G401 (cell line): ENCODE data around the gene TP53I3. TPM values are rescaled to one million over a fixed set of nuclear protein-coding genes. Genes with fewer than 3 reads are reported as not detected.
"Not testable (repeated sequence)": the region's sequence is repeated elsewhere in the genome, so short reads cannot be mapped to it uniquely, and the experiment has no call there.

Experiments used
- DNase-seq: peaks from one replicate; pipeline ENCODE4 v3.0.0-alpha.2; 2015; ENCODE audit warnings: low spot score
- in situ Hi-C: cut with HindIII; loops from 2 replicates; pipeline ENCODE4 v1.10.0; 2016; ENCODE audit warnings: low sequenced_read_pairs, mixed read lengths
- total RNA-seq: library from RNA; depleted of rRNA; stranded (reverse); fragments of >200 nt; shearing (Covaris generic); gene quantifications from 2 replicates; pipeline ENCODE4 v1.2.3, GENCODE V29; 2014; rRNA removed

The TP53I3 gene, protein sequence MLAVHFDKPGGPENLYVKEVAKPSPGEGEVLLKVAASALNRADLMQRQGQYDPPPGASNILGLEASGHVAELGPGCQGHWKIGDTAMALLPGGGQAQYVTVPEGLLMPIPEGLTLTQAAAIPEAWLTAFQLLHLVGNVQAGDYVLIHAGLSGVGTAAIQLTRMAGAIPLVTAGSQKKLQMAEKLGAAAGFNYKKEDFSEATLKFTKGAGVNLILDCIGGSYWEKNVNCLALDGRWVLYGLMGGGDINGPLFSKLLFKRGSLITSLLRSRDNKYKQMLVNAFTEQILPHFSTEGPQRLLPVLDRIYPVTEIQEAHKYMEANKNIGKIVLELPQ
- 47.6 and 66.0 TPM in 2 replicates for total RNA-seq

DNA sequence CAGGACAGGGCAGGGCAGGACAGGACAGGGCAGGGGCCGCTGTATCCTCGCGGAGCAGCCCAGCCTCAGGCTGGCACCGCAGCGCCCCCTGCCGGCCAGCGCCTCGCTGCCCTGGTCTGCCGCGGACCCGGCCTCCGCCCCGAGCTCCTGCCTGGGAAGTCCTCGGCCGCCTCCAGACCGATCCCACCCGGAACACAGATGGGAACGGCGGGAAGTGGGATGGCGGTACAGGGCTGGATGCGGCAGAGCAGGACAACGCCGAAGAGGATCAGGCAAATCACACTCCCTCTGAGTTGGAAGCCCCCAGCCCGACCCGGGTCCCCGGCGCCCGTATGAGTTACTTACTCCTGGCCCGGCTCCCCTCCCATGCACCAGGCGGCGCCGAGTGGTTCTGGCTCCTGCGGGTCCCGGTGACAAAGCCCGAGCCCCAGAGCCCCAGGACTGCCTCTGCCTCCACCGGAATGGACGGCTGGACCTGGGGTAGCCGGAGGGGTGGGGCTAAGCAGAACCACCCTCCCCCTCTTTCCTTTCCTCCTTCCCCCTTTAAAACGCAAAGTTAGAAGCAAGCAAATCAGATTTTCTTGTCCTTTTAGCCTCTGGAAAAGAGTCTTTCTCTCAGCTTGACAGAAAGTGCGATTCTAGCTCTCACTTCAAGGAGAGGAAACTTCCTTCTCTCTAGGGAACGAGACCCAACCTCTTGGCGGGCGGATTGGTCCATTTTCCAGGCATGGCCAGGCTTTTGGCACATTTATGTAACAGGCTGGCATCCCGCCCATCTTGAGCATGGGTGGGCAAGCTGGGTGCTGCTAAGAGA is at the start of gene TP53I3:
Gene TP53I3, minus strand, starts transcription at position 449 of the 814 bp plus-strand sequence. CDS start 508 bp downstream, outside the sequence.
- peak; percentile 77 for DNase-seq
- in situ Hi-C loops = no loop called here

DNA sequence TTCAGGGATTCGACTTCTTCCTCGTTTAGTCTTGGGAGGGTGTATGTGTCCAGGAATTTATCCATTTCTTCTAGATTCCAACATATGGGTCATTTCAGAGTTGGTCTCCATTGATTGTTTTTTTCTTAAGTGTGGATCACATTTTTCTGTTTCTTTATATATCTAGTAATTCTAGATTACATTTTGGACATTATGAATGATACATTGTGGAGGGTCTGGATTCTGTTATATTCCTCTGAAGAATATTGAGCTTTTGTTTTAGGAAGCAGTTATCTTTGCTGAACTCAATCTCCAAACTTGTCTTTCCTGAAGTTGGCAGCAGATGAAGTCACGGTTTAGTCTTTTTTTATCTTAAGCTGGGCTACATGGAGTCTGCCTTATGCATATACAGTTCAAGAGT is 47.9 kb upstream of the TP53I3 start:
- DNase-seq = no peak
- in situ Hi-C loops = no loop called here

DNA sequence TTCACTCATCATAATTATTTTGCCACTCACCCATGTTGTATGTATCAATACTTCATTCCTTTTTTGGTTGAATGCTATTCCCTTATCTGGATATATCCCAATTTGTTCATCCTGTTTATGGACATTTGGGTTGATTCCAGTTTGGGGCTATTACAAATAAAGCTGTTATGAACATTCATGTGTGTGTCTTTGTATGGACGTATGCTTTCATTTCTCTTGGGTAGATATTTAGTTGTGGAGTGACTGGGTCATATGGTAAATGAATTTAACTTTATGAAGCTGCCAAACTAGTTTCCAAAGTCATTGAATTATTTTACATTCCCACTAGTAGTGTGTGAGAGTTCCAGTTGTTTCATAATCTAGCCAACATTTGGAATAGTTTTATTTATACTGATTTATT is 41.3 kb upstream of the TP53I3 start:
- DNase-seq = no peak
- in situ Hi-C loops = no loop called here

DNA sequence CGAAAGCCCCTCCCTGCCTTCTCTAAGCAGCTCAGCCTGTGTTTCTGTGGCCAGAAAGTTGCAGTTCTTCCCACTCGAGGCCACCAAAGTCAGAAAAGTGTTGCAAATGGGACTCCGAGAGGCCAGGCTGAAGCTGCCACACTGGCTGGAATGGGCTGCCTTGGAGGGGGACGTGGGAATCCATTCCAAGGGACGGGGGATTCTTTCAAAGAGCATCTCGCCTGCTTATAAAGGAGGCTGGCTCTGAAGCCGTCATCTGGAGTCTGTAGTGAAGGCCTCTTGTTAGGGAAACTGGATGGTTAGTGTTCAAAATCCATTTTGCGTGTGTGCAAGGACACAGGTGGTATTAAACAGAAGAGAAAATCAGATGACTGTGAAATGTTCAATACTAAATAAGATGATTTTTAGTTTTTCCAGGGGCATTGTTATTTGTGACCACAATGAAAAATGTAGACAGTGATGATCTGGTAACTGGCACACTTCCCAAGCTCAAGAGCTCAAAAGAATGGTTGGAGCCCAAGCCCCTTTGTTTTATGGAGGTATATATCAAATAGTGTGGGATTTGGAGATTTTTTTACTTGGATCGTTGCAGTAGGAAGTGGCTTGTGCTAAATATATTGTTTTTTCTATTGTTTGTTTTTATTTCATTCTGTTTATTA is 39.4 kb upstream of the TP53I3 start:
- in situ Hi-C loops = no loop called here
- peak; percentile 65 for DNase-seq

DNA sequence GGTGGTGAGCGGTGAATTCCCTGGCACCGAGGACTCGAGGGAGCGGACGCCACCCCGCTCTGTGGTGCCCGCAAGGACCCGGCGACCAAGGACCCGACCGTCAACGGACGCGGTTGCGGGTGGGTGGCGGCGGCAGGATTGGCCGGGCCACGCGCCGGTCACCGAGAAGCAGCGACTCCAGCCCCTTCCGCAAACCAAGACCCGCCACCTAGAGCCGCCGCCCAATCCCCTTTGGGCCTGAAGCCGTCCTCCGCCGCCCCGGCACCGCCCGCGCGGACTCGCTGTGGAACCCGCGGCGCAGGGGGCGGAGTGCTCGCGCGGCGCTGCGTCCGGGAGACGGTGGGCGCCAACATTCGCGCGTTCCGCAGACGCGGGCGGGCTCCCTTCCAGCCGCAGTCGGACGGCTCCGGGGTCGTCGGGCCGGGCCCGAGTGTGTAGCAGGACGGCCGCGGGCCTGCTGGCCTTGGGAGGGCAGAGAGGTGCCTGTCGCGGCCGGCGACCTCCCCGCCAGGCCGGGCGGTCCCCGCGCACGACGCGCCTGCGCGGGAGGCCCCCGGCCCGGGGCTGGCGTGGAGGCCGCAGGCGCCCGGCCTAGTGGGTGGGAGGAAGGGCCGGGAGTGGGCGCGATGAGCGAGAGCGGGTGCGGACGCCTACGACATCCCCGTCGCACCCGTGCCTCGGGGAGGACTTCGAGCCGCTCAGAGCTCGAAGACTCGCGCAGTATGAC is 38.7 kb upstream of the TP53I3 start, which contains the start of the genes FAM228B and PFN4:
Gene FAM228B, plus strand, starts transcription at position 275 of the 727 bp plus-strand sequence. CDS start 893 bp downstream, outside the sequence.
Gene PFN4, minus strand, starts transcription at position 140 of the 727 bp plus-strand sequence. CDS start 799 bp downstream, outside the sequence.
- peak; percentile 88 for DNase-seq

DNA sequence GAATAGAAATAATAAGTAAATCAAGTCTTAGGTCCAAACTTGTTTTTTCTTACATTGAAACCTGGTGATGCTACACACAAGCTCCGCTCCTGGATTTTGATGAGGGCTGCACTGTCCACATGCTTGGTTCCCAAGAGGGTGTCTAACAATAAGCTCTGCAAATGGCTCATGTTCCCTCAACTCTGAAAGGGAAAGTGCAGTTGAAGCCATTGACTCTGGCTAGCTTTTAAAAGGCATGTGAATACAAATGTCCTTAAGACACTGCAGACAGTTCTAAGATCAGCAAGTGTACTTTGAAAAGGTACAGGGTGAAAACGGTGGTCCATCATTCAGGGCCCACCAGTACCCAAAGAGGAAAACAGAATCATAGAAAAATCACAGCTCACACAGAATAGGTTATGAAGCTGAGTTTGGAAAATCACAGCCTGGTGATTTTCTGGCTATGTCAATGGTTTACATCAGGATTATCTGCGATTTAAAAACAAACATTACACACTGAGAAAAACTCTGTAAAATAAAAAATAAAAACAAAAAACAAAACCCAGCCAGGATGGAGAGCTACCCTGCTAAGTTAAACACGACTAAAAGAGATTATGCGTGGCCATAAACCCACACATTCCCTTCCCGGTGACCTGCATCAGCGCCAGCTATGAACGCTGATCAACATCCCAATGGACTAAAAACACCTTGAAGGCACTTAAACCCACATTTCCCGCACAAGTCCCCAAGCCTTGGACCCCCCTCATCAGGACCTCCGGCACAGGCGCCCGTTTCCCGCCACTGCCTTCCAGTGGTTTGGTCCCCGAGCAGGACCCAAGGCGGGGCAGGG is 37.9 kb upstream of the TP53I3 start:
- DNase-seq = peak; percentile 47

More for the DNA sequence above, 38.7 kb upstream of the TP53I3 start, which contains the start of the genes FAM228B and PFN4:
- in situ Hi-C loops = no loop called here

DNA sequence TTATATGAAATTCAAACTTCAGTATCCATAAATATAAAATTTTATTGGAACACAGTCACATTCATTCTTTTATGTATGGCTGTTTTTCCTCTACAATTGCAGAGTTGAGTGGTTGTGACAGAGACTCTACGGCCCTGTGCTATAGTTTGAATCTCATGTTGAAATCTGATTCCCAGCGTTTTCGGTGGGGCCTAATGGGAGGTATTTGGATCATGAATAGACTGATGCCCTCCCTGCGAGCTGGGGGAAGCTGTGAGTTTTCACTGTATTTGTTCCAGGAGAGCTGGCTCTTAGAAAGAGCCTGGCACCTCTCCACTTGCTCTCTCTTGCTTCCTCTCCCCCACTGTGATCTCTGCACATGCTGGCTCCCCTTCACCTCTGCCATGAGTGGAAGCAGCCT is 36.8 kb upstream of the TP53I3 start:
- in situ Hi-C loops = no loop called here
- DNase-seq = peak; percentile 31

More for the DNA sequence above, 37.9 kb upstream of the TP53I3 start:
- in situ Hi-C loops = no loop called here

DNA sequence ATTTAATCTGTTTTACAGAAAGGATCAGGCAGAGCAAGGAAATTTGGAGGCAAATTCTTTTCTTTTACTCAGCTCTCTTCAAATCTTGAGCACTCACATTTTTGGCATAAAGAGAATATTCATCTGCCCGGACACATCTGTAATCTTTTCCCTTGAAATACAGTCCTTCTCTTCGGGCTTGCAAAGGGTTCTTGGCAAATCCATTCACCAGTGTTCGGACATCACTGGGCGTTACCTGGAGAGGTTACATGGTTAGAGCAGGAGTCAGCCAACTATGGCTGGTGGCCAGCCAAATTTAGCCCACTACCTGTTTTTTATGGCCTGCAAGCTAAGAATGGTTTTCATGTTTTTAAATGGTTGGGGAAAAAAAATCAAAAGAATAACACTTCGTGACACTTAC is 36.4 kb upstream of the TP53I3 start:
- in situ Hi-C loops = no loop called here
- no peak for DNase-seq

DNA sequence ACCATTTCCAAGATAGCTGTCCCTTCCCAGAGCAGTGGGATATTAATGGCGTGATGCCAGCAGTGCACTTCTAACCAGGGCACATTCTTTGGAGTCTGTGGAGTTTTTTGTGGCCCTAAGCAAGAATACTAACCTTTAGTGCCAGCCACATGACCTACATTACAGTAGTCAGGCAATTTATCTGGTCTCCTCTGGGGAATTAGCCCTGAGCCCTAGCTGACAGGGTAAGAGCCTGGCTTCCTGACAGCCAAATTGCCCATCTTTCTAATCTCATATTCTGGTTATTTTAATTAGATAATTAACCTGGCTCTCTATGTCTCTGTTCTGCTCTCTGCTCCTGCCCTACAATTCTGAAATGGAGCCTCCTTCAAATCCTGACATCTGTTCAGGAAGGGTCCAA is 33.3 kb upstream of the TP53I3 start:
- in situ Hi-C loops = no loop called here
- DNase-seq = no peak

DNA sequence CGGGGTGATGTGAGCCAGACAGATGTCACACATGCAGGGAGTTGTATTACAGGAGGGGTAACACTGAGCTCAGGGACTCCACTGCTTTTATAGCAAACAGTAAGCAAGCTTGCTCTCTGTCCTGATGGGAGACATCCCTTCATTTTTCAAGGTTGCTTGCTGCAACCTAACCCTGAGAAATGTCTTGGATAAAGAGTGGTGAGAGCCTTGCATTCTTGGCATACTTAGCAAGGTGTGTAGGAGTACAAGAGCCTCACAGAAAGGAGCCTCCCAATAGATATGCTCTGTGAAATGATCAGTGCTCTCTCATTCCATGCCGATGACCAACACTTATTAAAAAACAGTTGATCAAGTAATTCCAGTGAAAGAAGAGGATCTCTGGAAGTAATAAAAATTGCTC is 30.4 kb upstream of the TP53I3 start:
- DNase-seq = no peak
- in situ Hi-C loops = no loop called here

DNA sequence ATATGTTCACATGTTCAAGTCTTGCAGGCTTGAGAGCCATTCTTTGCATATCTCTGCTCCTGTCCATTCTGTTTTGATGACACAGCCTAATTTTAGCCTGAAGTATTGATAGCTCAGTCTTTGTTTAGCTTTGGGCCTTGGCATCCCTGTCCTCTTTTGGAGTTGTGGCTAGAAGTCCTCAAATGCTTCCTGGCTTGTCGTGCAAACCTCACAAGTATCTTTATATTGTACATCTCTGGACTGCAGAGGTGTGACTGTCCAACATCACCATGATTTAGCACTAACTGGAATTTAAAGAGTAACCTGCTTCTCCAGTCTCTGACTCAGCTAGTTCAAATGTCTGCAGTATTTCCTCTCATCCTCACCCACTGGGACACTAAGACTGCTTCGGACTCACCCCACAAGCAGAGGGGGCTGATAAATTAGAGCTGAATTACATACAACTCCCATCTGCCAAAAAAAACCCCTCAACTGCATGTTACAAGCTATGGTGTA is 26.8 kb upstream of the TP53I3 start:
- in situ Hi-C loops = no loop called here

DNA sequence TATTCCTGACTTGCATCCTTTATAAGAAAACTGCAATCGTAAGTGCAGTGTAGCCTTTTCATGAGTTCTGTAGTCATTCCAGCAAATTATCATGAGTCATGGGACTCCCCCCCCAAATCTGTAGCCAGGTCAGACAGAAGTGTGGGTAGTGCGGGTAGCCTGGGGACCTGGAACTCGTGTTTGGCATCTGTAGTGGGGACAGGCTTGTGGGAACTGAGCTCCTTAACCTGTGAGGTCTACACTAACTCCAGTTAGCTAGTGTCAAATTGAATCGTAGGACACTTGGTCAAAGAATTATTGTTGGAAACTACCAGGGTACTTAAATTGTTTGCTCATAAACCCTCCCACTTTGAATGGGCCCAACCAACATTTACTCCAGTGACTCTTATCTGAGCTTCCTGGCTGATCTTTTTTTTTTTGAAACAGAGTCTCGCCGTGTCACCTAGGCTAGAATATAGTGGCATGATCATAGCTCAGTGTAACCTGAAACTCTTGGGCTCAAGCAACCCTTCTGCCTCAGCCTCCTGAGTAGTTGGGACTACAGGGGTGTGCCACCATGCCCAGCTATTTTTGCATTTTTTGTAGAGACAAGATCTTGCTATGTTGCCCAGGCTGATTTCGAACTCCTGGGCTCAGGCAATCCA is 26.1 kb upstream of the TP53I3 start:
- no peak for DNase-seq
- in situ Hi-C loops = no loop called here

More for the DNA sequence above, 26.8 kb upstream of the TP53I3 start:
- DNase-seq = no peak

DNA sequence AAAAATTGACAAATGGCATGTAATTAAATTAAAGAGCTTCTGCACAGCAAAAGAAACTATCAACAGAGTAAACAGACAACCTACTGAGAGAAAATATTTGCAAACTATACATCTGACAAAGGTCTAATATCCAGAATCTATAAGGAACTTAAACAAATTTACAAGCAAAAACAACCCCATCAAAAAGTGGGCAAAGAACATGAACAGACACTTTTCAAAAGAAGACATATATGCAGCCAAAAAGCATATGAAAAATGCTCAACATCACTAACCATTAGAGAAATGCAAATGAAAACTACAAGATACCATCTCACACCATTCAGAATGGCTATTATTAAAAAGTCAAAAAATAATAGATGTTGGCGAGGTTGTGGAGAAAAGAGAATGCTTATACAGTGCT is 24.8 kb upstream of the TP53I3 start:
- in situ Hi-C loops, DNase-seq: not testable (repeated sequence)

DNA sequence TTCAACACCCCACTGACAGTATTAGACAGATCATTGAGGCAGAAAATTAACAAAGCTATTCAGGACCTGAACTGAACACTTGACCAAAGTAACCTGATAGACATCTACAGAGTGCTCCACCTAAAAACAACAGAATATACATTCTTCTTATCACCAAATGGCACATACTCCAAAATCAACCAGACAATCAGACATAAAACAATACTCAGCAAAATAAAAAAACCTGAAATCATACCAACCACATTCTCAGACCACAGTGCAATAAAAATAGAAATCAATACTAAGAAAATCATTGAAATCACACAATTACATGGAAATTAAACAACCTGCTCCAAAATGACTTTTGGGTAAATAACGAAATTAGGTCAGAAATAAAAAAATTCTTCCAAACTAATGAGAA is 22.7 kb upstream of the TP53I3 start:
- DNase-seq = no peak
- in situ Hi-C loops = no loop called here

DNA sequence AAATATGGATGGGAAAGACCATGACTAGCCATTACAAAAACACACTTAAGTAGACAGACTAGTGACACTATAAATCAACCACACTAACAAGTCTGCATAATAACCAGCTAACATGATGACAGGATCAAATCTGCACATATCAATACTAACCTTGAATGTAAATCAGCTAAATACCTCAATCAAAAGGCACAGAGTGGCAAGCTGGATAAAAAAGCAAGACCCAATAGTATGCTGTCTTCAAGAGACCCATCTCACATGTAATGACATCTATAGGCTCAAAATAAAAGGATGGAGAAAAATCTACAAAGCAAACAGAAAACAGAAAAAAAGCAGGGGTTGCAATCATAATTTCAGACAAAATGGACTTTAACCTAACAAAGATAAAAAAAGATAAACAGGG is 22.2 kb upstream of the TP53I3 start:
- in situ Hi-C loops = no loop called here
- no peak for DNase-seq

DNA sequence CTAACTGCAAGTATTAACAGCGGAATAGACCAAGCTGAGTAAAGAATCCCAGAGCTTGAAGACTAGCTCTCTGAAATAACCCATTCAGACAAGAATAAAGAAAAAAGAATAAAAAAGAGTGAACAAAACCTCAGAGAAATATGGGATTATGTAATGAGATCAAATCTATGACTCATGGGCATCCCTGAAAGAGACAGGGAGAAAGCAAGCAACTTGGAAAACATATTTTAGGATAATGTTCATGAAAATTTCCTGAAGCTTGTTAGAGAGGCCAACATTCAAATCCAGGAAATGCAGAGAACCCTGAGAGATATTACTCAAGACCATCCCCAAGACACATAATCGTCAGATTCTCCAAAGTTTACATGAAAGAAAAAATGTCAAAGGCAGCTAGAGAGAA is 21.2 kb upstream of the TP53I3 start:
- in situ Hi-C loops = no loop called here
- DNase-seq = no peak

DNA sequence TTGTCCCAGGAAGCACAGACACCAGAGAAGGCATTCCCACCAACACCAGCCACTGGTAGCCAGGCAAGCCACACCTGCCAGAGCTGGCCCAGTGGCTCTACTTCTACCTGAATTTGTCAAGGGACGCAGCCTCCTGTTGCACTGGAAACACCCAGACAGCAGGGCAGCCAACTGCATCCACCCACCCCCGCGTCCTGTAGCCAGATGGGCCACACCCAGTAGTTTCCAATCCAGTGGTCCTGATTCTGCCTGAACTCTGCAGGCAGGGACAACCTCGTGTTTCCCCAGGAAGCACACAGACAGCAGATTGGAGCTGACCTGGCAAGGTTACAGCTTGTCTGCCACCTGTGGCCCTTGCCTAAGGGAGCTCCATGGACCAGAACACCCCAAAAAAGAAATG is 20.3 kb upstream of the TP53I3 start:
- DNase-seq = no peak

More for the DNA sequence above, 20.3 kb upstream of the TP53I3 start:
- in situ Hi-C loops = no loop called here
